ENCODE measurements around the gene GPR39.

GRCh38 chr2:132560562-132560961, 144.0 kb downstream of the GPR39 start:
- TF ChIP-seq CTCF (conservative IDR thresholded peaks at IDR 0.05) (no peak), ZFX (IDR thresholded peaks at IDR 0.05) (no peak)

Measured in C4-2B (cell line).